Erythroblast (primary cell): ENCODE results near the gene ASB6.

Source experiments
- GATA1 ChIP-seq: IDR thresholded peaks from 2 replicates; pipeline ENCODE4 v1.6.1; 2011; ENCODE audit warnings: low read depth, mild to moderate bottlenecking, control low read depth, low read length, moderate library complexity
- POLR2A ChIP-seq: IDR thresholded peaks from 2 replicates; pipeline ENCODE4 v1.6.1; 2011; ENCODE audit warnings: mild to moderate bottlenecking, low read length

- TF ChIP-seq POLR2A, result no peak
- TF ChIP-seq GATA1, result no peak
Measured at GRCh38 chr9:129591916-129592315, 50.0 kb downstream of the ASB6 start.
